ENCODE results near the gene NEDD4L. TPM values are rescaled to one million over a fixed set of nuclear protein-coding genes. Genes with fewer than 3 reads are reported as not detected.
"Not testable (repeated sequence)": the region's sequence is repeated elsewhere in the genome, so short reads cannot be mapped to it uniquely, and the experiment has no call there.

Gene NEDD4L
- total and polyA plus RNA-seq, 4 experiments from 2014 or later: 2.8 to 4.1 (median 3.8) TPM

GRCh38 chr18:58282872-58283271 is 238.8 kb downstream of the NEDD4L start:
- CTCF ChIA-PET (ENCODE audit: partially characterized antibody); POLR2A ChIA-PET (ENCODE audit: partially characterized antibody); H3K9me3 Mint-ChIP-seq; H3K4me1 Mint-ChIP-seq; intact Hi-C loops (cut with micrococcal nuclease); H3K4me3 Mint-ChIP-seq; DNase-seq; H3K4me1 ChIP-seq (ENCODE audit: insufficient read depth, low read length); H3K9me3 ChIP-seq (ENCODE audit: control insufficient read depth in 1 of 2, low read length in 2 of 2); H3K4me3 ChIP-seq (ENCODE audit: low read length in 2 of 2); H3K27me3 ChIP-seq (ENCODE audit: insufficient read depth, low read length); H3K27me3 Mint-ChIP-seq; H3K27ac ChIP-seq (ENCODE audit: low read depth, low read length); H3K36me3 Mint-ChIP-seq; H3K27ac Mint-ChIP-seq; H3K36me3 ChIP-seq (ENCODE audit: insufficient read depth, low read length): not testable (repeated sequence)

- H3K27me3 ChIP-seq (ENCODE audit: insufficient read depth, low read length): no peaks in the 10 kb centered on the region
- H3K4me1 ChIP-seq (ENCODE audit: insufficient read depth, low read length): no peaks in the 10 kb centered on the region
- H3K27ac Mint-ChIP-seq: no peak overlapping the region
- ChIA-PET POLR2A (ENCODE audit: partially characterized antibody) (no interaction called here), CTCF (ENCODE audit: partially characterized antibody) (interaction anchor here (1.0 kb wide), 1 partner anchor 31 kb away, joined by 3 read pairs; no protein-coding TSS in a partner anchor)
- H3K9me3 ChIP-seq (ENCODE audit: control insufficient read depth in 1 of 2, low read length in 2 of 2): no peaks in the 10 kb centered on the region
- no peaks in the 10 kb centered on the region for H3K36me3 Mint-ChIP-seq
- no peak for DNase-seq
- no peak overlapping the region for H3K4me3 ChIP-seq (ENCODE audit: low read length in 2 of 2)
- H3K27ac ChIP-seq (ENCODE audit: low read depth, low read length): no peak overlapping the region
- peaks cover 3 to 4% of the 10 kb centered on the region in 2 donors for H3K27me3 Mint-ChIP-seq
- H3K9me3 Mint-ChIP-seq: no peaks in the 10 kb centered on the region
- intact Hi-C loops (cut with micrococcal nuclease): no loop called here
- peak overlapping the region in 1 of 8 donors; percentile 5 for H3K4me3 Mint-ChIP-seq
- no peaks in the 10 kb centered on the region for H3K4me1 Mint-ChIP-seq
- H3K36me3 ChIP-seq (ENCODE audit: insufficient read depth, low read length): no peaks in the 10 kb centered on the region
These were observed 240.8 kb downstream of the NEDD4L start for GRCh38 chr18:58284699-58285448.

GRCh38 chr18:58285449-58286130 is 241.6 kb downstream of the NEDD4L start:
- H3K4me3 ChIP-seq (ENCODE audit: low read length in 2 of 2): no peak overlapping the region
- no peaks in the 10 kb centered on the region for H3K36me3 Mint-ChIP-seq
- H3K4me3 Mint-ChIP-seq: no peak overlapping the region
- H3K36me3 ChIP-seq (ENCODE audit: insufficient read depth, low read length): no peaks in the 10 kb centered on the region
- peak overlapping the region in 1 of 7 donors; percentile 11 for H3K27ac Mint-ChIP-seq
- no peaks in the 10 kb centered on the region for H3K4me1 ChIP-seq (ENCODE audit: insufficient read depth, low read length)
- no peaks in the 10 kb centered on the region for H3K9me3 ChIP-seq (ENCODE audit: control insufficient read depth in 1 of 2, low read length in 2 of 2)
- H3K27me3 Mint-ChIP-seq: peaks cover 3 to 4% of the 10 kb centered on the region in 2 donors
- H3K4me1 Mint-ChIP-seq: no peaks in the 10 kb centered on the region
- no peak overlapping the region for H3K27ac ChIP-seq (ENCODE audit: low read depth, low read length)
- no peaks in the 10 kb centered on the region for H3K27me3 ChIP-seq (ENCODE audit: insufficient read depth, low read length)
- intact Hi-C loops (cut with micrococcal nuclease): no loop called here
- no peak for DNase-seq
- ChIA-PET POLR2A (ENCODE audit: partially characterized antibody) (no interaction called here), CTCF (ENCODE audit: partially characterized antibody) (interaction anchor here (1.0 kb wide), 1 partner anchor 32 kb away, joined by 3 read pairs; no protein-coding TSS in a partner anchor)
- no peaks in the 10 kb centered on the region for H3K9me3 Mint-ChIP-seq

- H3K4me3 ChIP-seq (ENCODE audit: low read length in 2 of 2): no peak overlapping the region
- no peaks in the 10 kb centered on the region for H3K9me3 Mint-ChIP-seq
- peaks cover 4% of the 10 kb centered on the region in 2 donors for H3K27me3 Mint-ChIP-seq
- intact Hi-C loops (cut with micrococcal nuclease): no loop called here
- no peak overlapping the region for H3K27ac ChIP-seq (ENCODE audit: low read depth, low read length)
- no peaks in the 10 kb centered on the region for H3K9me3 ChIP-seq (ENCODE audit: control insufficient read depth in 1 of 2, low read length in 2 of 2)
- no peaks in the 10 kb centered on the region for H3K4me1 ChIP-seq (ENCODE audit: insufficient read depth, low read length)
- ChIA-PET CTCF (ENCODE audit: partially characterized antibody) (interaction anchor here (1.1 to 1.3 kb wide), 2 partner anchors 35 to 477 kb away, joined by 3 read pairs; no protein-coding TSS in a partner anchor), POLR2A (ENCODE audit: partially characterized antibody) (interaction anchor here (0.7 kb wide), 1 partner anchor 31 kb away, joined by 3 read pairs; no protein-coding TSS in a partner anchor)
- H3K4me1 Mint-ChIP-seq: no peaks in the 10 kb centered on the region
- no peaks in the 10 kb centered on the region for H3K27me3 ChIP-seq (ENCODE audit: insufficient read depth, low read length)
- H3K36me3 Mint-ChIP-seq: no peaks in the 10 kb centered on the region
- H3K27ac Mint-ChIP-seq: no peak overlapping the region
- no peak for DNase-seq
- no peaks in the 10 kb centered on the region for H3K36me3 ChIP-seq (ENCODE audit: insufficient read depth, low read length)
- no peak overlapping the region for H3K4me3 Mint-ChIP-seq
These were observed 242.8 kb downstream of the NEDD4L start for GRCh38 chr18:58286632-58287352.

GRCh38 chr18:58287353-58288274 is 243.6 kb downstream of the NEDD4L start:
- Histone ChIP-seq H3K4me1 (ENCODE audit: insufficient read depth, low read length) (no peaks in the 10 kb centered on the region), H3K4me3 (ENCODE audit: low read length in 2 of 2) (no peak overlapping the region), H3K9me3 (ENCODE audit: control insufficient read depth in 1 of 2, low read length in 2 of 2) (no peaks in the 10 kb centered on the region), H3K27ac (ENCODE audit: low read depth, low read length) (no peak overlapping the region), H3K36me3 (ENCODE audit: insufficient read depth, low read length) (no peaks in the 10 kb centered on the region), H3K27me3 (ENCODE audit: insufficient read depth, low read length) (no peaks in the 10 kb centered on the region)
- Mint-ChIP-seq H3K27me3 (peaks cover 2 to 4% of the 10 kb centered on the region in 2 donors), H3K9me3 (peaks cover 0 to 1% (median 0%) of the 10 kb centered on the region in 8 donors), H3K27ac (no peak overlapping the region), H3K4me1 (no peaks in the 10 kb centered on the region), H3K4me3 (no peak overlapping the region), H3K36me3 (no peaks in the 10 kb centered on the region)
- ChIA-PET CTCF (ENCODE audit: partially characterized antibody) (interaction anchor here (1.1 to 1.3 kb wide), 2 partner anchors 34 to 476 kb away, joined by 3 read pairs; no protein-coding TSS in a partner anchor), POLR2A (ENCODE audit: partially characterized antibody) (interaction anchor here (0.7 kb wide), 1 partner anchor 31 kb away, joined by 3 read pairs; no protein-coding TSS in a partner anchor)
- intact Hi-C loops (cut with micrococcal nuclease): no loop called here
- DNase-seq: no peak

- Histone ChIP-seq H3K9me3 (ENCODE audit: control insufficient read depth in 1 of 2, low read length in 2 of 2) (no peaks in the 10 kb centered on the region), H3K4me3 (ENCODE audit: low read length in 2 of 2) (no peak overlapping the region), H3K36me3 (ENCODE audit: insufficient read depth, low read length) (no peaks in the 10 kb centered on the region), H3K4me1 (ENCODE audit: insufficient read depth, low read length) (no peaks in the 10 kb centered on the region), H3K27ac (ENCODE audit: low read depth, low read length) (no peak overlapping the region), H3K27me3 (ENCODE audit: insufficient read depth, low read length) (no peaks in the 10 kb centered on the region)
- intact Hi-C loops (cut with micrococcal nuclease): no loop called here
- H3K9me3 Mint-ChIP-seq: peaks cover 0 to 1% (median 0%) of the 10 kb centered on the region in 8 donors
- no peak for DNase-seq
- no peak overlapping the region for H3K4me3 Mint-ChIP-seq
- H3K36me3 Mint-ChIP-seq: no peaks in the 10 kb centered on the region
- H3K27ac Mint-ChIP-seq: no peak overlapping the region
- peaks cover 3 to 5% of the 10 kb centered on the region in 2 donors for H3K27me3 Mint-ChIP-seq
- H3K4me1 Mint-ChIP-seq: no peaks in the 10 kb centered on the region
- POLR2A ChIA-PET (ENCODE audit: partially characterized antibody): no interaction called here
- CTCF ChIA-PET (ENCODE audit: partially characterized antibody): no interaction called here
These were observed 245.1 kb downstream of the NEDD4L start for GRCh38 chr18:58288921-58289797.
